IMR-90 (cell line): ENCODE data around the gene SYNPR. TPM values are rescaled to one million over a fixed set of nuclear protein-coding genes. Genes with fewer than 3 reads are reported as not detected.

Experiments used
- ATAC-seq: fragments of 200-7000 bp; cut with Tn5 transposase; 2 replicates; pipeline ENCODE4 v1.9.1; 2020; ENCODE audit warnings: low read depth, mild to moderate bottlenecking, moderate library complexity
- BruUV-seq: library from RNA; stranded (reverse); fragments of 400-500 nt; replicated peaks from 2 replicates; lab custom pipeline; 2021; lab: Mats Ljungman, UMichigan
- CTCF ChIA-PET: fragments of 300-600 bp; formaldehyde crosslinking; extraction: SDS; loops from one replicate; lab custom pipeline; 2021; ENCODE audit warnings: antibody characterized with exemption; lab: Yijun Ruan, JAX
- POLR2A ChIA-PET: fragments of 300-600 bp; sonication (Branson Sonifier 250); formaldehyde crosslinking; loops from one replicate; lab custom pipeline; 2022; ENCODE audit warnings: antibody characterized with exemption; ENCODE audit not compliant: unreplicated experiment; lab: Charles Lee
- DNase-seq: peaks from one replicate; pipeline ENCODE4 v3.0.0; 2013
- H2AFZ ChIP-seq: replicated peaks from 2 replicates; pipeline ENCODE3; 2013; ENCODE audit warnings: low read length, mild to moderate bottlenecking; ENCODE audit not compliant: poor library complexity
- H2AK5ac ChIP-seq: 2 replicates; pipeline ENCODE4 v1.6.1; 2013; ENCODE audit warnings: low read depth, low read length, inconsistent platforms
- H2AK9ac ChIP-seq: replicated peaks from 2 replicates; pipeline ENCODE3; 2013; ENCODE audit warnings: mild to moderate bottlenecking, low read depth, low read length, moderate library complexity; ENCODE audit not compliant: poor library complexity
- H2BK120ac ChIP-seq: 2 replicates; pipeline ENCODE4 v1.6.1; 2013; ENCODE audit warnings: low read depth, low read length, inconsistent platforms
- H2BK15ac ChIP-seq: 3 replicates; pipeline ENCODE4 v1.6.1; 2013; ENCODE audit warnings: low read depth, low read length, inconsistent platforms
- H2BK20ac ChIP-seq: 2 replicates; pipeline ENCODE4 v1.6.1; 2013; ENCODE audit warnings: low read depth, mild to moderate bottlenecking, inconsistent platforms, low read length, moderate library complexity
- H2BK5ac ChIP-seq: 2 replicates; pipeline ENCODE4 v1.6.1; 2013; ENCODE audit warnings: mild to moderate bottlenecking, low read depth, low read length, inconsistent platforms; ENCODE audit not compliant: poor library complexity, severe bottlenecking
- H3K14ac ChIP-seq: replicated peaks from 2 replicates; pipeline ENCODE4 v1.6.1; 2013; ENCODE audit warnings: low read depth, low read length, inconsistent platforms
- H3K18ac ChIP-seq: 2 replicates; pipeline ENCODE4 v1.6.1; 2013; ENCODE audit warnings: low read depth, low read length, control low read depth
- H3K23ac ChIP-seq: 2 replicates; pipeline ENCODE4 v1.6.1; 2013; ENCODE audit warnings: low read depth, low read length, inconsistent platforms
- H3K27ac ChIP-seq: 2 replicates; pipeline ENCODE4 v1.5.1; 2013; ENCODE audit warnings: mild to moderate bottlenecking, control low read depth, low read length; ENCODE audit not compliant: insufficient read depth
- H3K27me3 ChIP-seq: 2 replicates; pipeline ENCODE4 v1.6.1; 2013; ENCODE audit warnings: low read length; ENCODE audit not compliant: control insufficient read depth, insufficient read depth
- H3K36me3 ChIP-seq: 2 replicates; pipeline ENCODE4 v1.6.1; 2013; ENCODE audit warnings: low read length, mixed read lengths; ENCODE audit not compliant: control insufficient read depth, insufficient read depth
- H3K4ac ChIP-seq: 2 replicates; pipeline ENCODE4 v1.6.1; 2013; ENCODE audit warnings: low read depth, low read length, inconsistent platforms
- H3K4me1 ChIP-seq: 2 replicates; pipeline ENCODE4 v1.6.1; 2013; ENCODE audit warnings: low read length, mixed read lengths; ENCODE audit not compliant: control insufficient read depth, insufficient read depth
- H3K4me2 ChIP-seq: 2 replicates; pipeline ENCODE4 v1.6.1; 2013; ENCODE audit warnings: low read depth, mild to moderate bottlenecking, control low read depth, low read length, moderate library complexity
- H3K4me3 ChIP-seq: 2 replicates; pipeline ENCODE4 v1.5.1; 2013; ENCODE audit warnings: low read depth, mild to moderate bottlenecking, control low read depth, low read length, moderate library complexity; ENCODE audit not compliant: insufficient read depth
- H3K56ac ChIP-seq: 2 replicates; pipeline ENCODE4 v1.6.1; 2013; ENCODE audit warnings: low read length, inconsistent platforms; ENCODE audit not compliant: insufficient read depth; ENCODE audit errors: extremely low read depth
- H3K79me1 ChIP-seq, 2 experiments: 2 replicates each; pipeline ENCODE4 v1.6.1; 2013; ENCODE audit warnings: low read length in 2 of 2, inconsistent platforms in 1 of 2, low read depth in 1 of 2
- H3K9ac ChIP-seq: 2 replicates; pipeline ENCODE4 v1.6.1; 2013; ENCODE audit warnings: low read depth, low read length, control low read depth
- H3K9me1 ChIP-seq: 2 replicates; pipeline ENCODE4 v1.6.1; 2013; ENCODE audit warnings: low read length, inconsistent platforms; ENCODE audit not compliant: insufficient read depth
- H3K9me3 ChIP-seq: 2 replicates; pipeline ENCODE4 v1.6.1; 2013; ENCODE audit warnings: low read length; ENCODE audit not compliant: control insufficient read depth, insufficient read depth
- H4K20me1 ChIP-seq: 2 replicates; pipeline ENCODE4 v1.6.1; 2013; ENCODE audit warnings: low read length, inconsistent platforms; ENCODE audit not compliant: insufficient read depth
- H4K5ac ChIP-seq: 2 replicates; pipeline ENCODE4 v1.6.1; 2013; ENCODE audit warnings: mild to moderate bottlenecking, low read depth, low read length, control low read depth
- H4K8ac ChIP-seq, 2 experiments: 2 replicates each; pipeline ENCODE4 v1.6.1; 2013; ENCODE audit warnings: low read depth in 2 of 2, low read length in 2 of 2, control low read depth in 1 of 2, inconsistent platforms in 1 of 2
- H4K91ac ChIP-seq: 2 replicates; pipeline ENCODE4 v1.6.1; 2013; ENCODE audit warnings: low read depth, low read length, inconsistent platforms; ENCODE audit not compliant: insufficient read depth
- BHLHE40 ChIP-seq: fragments of 150-350 bp; IDR thresholded peaks from 2 replicates; pipeline ENCODE4 v1.6.1; 2016; ENCODE audit warnings: mild to moderate bottlenecking, low read depth, low read length
- CHD1 ChIP-seq: IDR thresholded peaks from 2 replicates; pipeline ENCODE4 v1.6.1; 2012; ENCODE audit warnings: low read depth, low read length, improper control_type of control experiment
- MXI1 ChIP-seq: IDR thresholded peaks from 2 replicates; pipeline ENCODE4 v1.6.1; 2012; ENCODE audit warnings: low read depth, mild to moderate bottlenecking, low read length, moderate library complexity, borderline replicate concordance
- POLR2A ChIP-seq: IDR thresholded peaks from 2 replicates; pipeline ENCODE4 v1.6.1; 2012; ENCODE audit warnings: mild to moderate bottlenecking, low read depth, low read length
- RAD21 ChIP-seq: IDR thresholded peaks from 2 replicates; pipeline ENCODE4 v1.6.1; 2012; ENCODE audit warnings: low read length, improper control_type of control experiment
- SMC3 ChIP-seq: fragments of 150-350 bp; IDR thresholded peaks from 2 replicates; pipeline ENCODE4 v1.6.1; 2016; ENCODE audit warnings: low read depth, mild to moderate bottlenecking, antibody characterized with exemption, low read length, moderate library complexity
- WGBS, 2 experiments: methylation state at CpG; one replicate each; pipeline versions ENCODE4 v1.1.5 to v1.1.7; 2013; ENCODE audit warnings: missing lambda C conversion rate in 2 of 2; ENCODE audit not compliant: insufficient read length in 1 of 2; ENCODE audit errors: extremely low coverage in 2 of 2; 5-methylcytosine and 5-hydroxymethylcytosine counted together
- dilution Hi-C: fragments of 300-500 bp; cut with HindIII; formaldehyde crosslinking; loops from one replicate; pipeline ENCODE4 v1.14.3; 2018; ENCODE audit warnings: low sequenced_read_pairs; ENCODE audit not compliant: unreplicated experiment
- in situ Hi-C: fragments of 300-500 bp; cut with MboI; formaldehyde crosslinking; loops from 3 replicates; pipeline ENCODE4 v1.14.3; 2019; ENCODE audit warnings: low sequenced_read_pairs, inconsistent platforms, mixed read lengths
- intact Hi-C: fragments of 100-400 bp; cut with micrococcal nuclease; formaldehyde crosslinking; loops from 2 replicates; pipeline ENCODE4 v1.10.0; 2022
- polyA plus RNA-seq, 3 experiments: library from polyadenylated mRNA; depleted of rRNA; stranded (reverse); fragments of >200 nt; gene quantifications; 2 replicates each; pipeline ENCODE4 v1.2.3, GENCODE V29; 2012; ENCODE audit warnings: low replicate concordance in 1 of 3
- total RNA-seq: library from RNA; depleted of rRNA; stranded (reverse); fragments of >200 nt; gene quantifications from 2 replicates; pipeline ENCODE4 v1.2.3, GENCODE V29; 2012
- TF ChIP-seq, protein P1 (sequence below): conservative IDR thresholded peaks from 2 replicates; pipeline ENCODE4 v1.5.1; 2012; ENCODE audit warnings: mild to moderate bottlenecking, low read depth, low read length, improper control_type of control experiment
- TF ChIP-seq, protein P2 (sequence below): fragments of 150-350 bp; IDR thresholded peaks from 2 replicates; pipeline ENCODE4 v1.6.1; 2017; ENCODE audit warnings: mild to moderate bottlenecking, antibody characterized with exemption, low read length, low read depth

The SYNPR gene
- total and polyA plus RNA-seq, 2 of the 4 experiments (the other 2 are of a cell fraction): not detected

DNA sequence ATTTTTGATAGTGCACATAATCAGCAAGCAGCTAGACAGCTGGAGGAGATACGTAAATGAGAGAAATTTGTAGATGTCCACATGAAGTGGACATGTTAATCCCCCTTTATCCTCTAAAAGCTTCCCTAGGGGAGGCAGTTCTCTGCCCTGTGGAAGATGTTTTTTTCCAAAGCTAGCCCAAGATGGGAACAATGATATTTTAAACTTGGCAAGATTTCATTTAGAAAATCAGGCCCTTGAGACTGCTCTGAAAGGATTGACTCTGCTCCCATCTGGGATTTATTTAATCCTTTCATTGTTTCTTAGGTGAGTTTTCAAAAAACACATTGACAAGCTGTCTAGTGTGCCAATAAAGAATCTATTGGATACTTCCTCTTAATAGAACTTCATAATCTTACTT is 92.0 kb downstream of the SYNPR start:
- H2BK20ac ChIP-seq: no peak overlapping the region
- no peak overlapping the region for H3K56ac ChIP-seq
- H2BK5ac ChIP-seq: no peak overlapping the region
- no peak overlapping the region for H3K14ac ChIP-seq
- no peak overlapping the region for H3K27ac ChIP-seq
- no peaks in the 10 kb centered on the region for H3K4me1 ChIP-seq
- no peaks in the 10 kb centered on the region for H3K36me3 ChIP-seq
- no peak overlapping the region for H3K18ac ChIP-seq
- H3K4me3 ChIP-seq: no peak overlapping the region
- H3K23ac ChIP-seq: no peak overlapping the region
- in situ Hi-C loops: no loop called here
- ATAC-seq: no peak
- no peak overlapping the region for H4K5ac ChIP-seq
- no peaks in the 10 kb centered on the region for H3K79me1 ChIP-seq
- H4K91ac ChIP-seq: no peak overlapping the region
- ChIA-PET POLR2A (no interaction called here), CTCF (interaction anchor here (0.7 kb wide), 1 partner anchor 306 kb away, joined by 3 read pairs; no protein-coding TSS in a partner anchor)
- H3K9ac ChIP-seq: no peak overlapping the region
- no peak for DNase-seq
- WGBS, 2 experiments: no CpG with 5 or more reads among the region's 1 CpG
- H2BK15ac ChIP-seq: no peak overlapping the region
- no peaks in the 10 kb centered on the region for H3K9me3 ChIP-seq
- intact Hi-C loops: no loop called here
- BruUV-seq: no TSS peak
- H3K9me1 ChIP-seq: no peaks in the 10 kb centered on the region
- no peak overlapping the region for H3K4ac ChIP-seq
- H2AFZ ChIP-seq: no peak overlapping the region
- H4K8ac ChIP-seq: no peak overlapping the region
- H4K20me1 ChIP-seq: no peaks in the 10 kb centered on the region
- H3K27me3 ChIP-seq: no peaks in the 10 kb centered on the region
- H2BK120ac ChIP-seq: no peak overlapping the region
- no peak overlapping the region for H3K4me2 ChIP-seq
- H2AK9ac ChIP-seq: no peak overlapping the region
- no peak overlapping the region for H2AK5ac ChIP-seq
- TF ChIP-seq, protein P1, sequence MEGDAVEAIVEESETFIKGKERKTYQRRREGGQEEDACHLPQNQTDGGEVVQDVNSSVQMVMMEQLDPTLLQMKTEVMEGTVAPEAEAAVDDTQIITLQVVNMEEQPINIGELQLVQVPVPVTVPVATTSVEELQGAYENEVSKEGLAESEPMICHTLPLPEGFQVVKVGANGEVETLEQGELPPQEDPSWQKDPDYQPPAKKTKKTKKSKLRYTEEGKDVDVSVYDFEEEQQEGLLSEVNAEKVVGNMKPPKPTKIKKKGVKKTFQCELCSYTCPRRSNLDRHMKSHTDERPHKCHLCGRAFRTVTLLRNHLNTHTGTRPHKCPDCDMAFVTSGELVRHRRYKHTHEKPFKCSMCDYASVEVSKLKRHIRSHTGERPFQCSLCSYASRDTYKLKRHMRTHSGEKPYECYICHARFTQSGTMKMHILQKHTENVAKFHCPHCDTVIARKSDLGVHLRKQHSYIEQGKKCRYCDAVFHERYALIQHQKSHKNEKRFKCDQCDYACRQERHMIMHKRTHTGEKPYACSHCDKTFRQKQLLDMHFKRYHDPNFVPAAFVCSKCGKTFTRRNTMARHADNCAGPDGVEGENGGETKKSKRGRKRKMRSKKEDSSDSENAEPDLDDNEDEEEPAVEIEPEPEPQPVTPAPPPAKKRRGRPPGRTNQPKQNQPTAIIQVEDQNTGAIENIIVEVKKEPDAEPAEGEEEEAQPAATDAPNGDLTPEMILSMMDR: no peak
- TF ChIP-seq RAD21: no peak
- no peak for TF ChIP-seq BHLHE40
- TF ChIP-seq SMC3: no peak
- TF ChIP-seq POLR2A: no peak
- TF ChIP-seq, protein P2, sequence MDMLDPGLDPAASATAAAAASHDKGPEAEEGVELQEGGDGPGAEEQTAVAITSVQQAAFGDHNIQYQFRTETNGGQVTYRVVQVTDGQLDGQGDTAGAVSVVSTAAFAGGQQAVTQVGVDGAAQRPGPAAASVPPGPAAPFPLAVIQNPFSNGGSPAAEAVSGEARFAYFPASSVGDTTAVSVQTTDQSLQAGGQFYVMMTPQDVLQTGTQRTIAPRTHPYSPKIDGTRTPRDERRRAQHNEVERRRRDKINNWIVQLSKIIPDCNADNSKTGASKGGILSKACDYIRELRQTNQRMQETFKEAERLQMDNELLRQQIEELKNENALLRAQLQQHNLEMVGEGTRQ: no peak
- no peak for TF ChIP-seq CHD1
- no peak for TF ChIP-seq MXI1
- dilution Hi-C loops: no loop called here
